Measurements from ENCODE around the gene STARD5. TPM values are rescaled to one million over a fixed set of nuclear protein-coding genes. Genes with fewer than 3 reads are reported as not detected.

Gene STARD5
- total and polyA plus RNA-seq, 2 of the 8 experiments (the other 6 are each of a cell fraction or from before 2014, with no cell fraction given) = 5.5 to 10.4 TPM

- TF ChIP-seq CHD7 (IDR thresholded peaks at IDR 0.05; ENCODE audit: insufficient replicate concordance, low read length) = no peak
- TF ChIP-seq GTF2F1 (IDR thresholded peaks at IDR 0.05; ENCODE audit: borderline replicate concordance, low read depth, low read length) = no peak
- no peak for TF ChIP-seq GABPA (IDR thresholded peaks at IDR 0.05; ENCODE audit: borderline replicate concordance, insufficient read depth, low read length)
- TF ChIP-seq JUN (IDR thresholded peaks at IDR 0.05; ENCODE audit: low read depth, low read length) = no peak
- TF ChIP-seq CEBPB (IDR thresholded peaks at IDR 0.05; ENCODE audit: low read depth, low read length) = no peak
- TF ChIP-seq MAX (IDR thresholded peaks at IDR 0.05) = no peak
- no peak for TF ChIP-seq CBX5 (IDR thresholded peaks at IDR 0.05; ENCODE audit: low read depth, low read length)
- no peak for TF ChIP-seq BRCA1 (IDR thresholded peaks at IDR 0.05; ENCODE audit: low read depth, low read length)
- no peak for TF ChIP-seq HDAC6 (IDR thresholded peaks at IDR 0.05; ENCODE audit: low read depth, low read length)
- no peak for TF ChIP-seq HDAC2 (IDR thresholded peaks at IDR 0.05; ENCODE audit: borderline replicate concordance in 1 of 2, low read depth in 2 of 2, low read length in 2 of 2)
- no peak for TF ChIP-seq POLR2A (IDR thresholded peaks at IDR 0.05; ENCODE audit: control extremely low read depth in 1 of 2, low read depth in 2 of 2, low read length in 2 of 2)
- no peak for TF ChIP-seq TAF1 (IDR thresholded peaks at IDR 0.05; ENCODE audit: low read depth, low read length)
- no peak for TF ChIP-seq CBX8 (IDR thresholded peaks at IDR 0.05; ENCODE audit: borderline replicate concordance, low read depth, low read length)
Observed at GRCh38 chr15:81356252-81356651, 32.3 kb upstream of the STARD5 start (continued).

Measured in H1 (cell line).